K562 (cell line): ENCODE measurements around the gene TAF8. TPM values are rescaled to one million over a fixed set of nuclear protein-coding genes. Genes with fewer than 3 reads are reported as not detected.

Experiments
- CBFA2T3 ChIP-seq: fragments of 450-650 bp; IDR thresholded peaks from 2 replicates; pipeline ENCODE4 v1.6.1; 2017
- MGA ChIP-seq: fragments of 450-650 bp; IDR thresholded peaks from 2 replicates; pipeline ENCODE4 v1.6.1; 2016; ENCODE audit warnings: mild to moderate bottlenecking, moderate library complexity
- PHTF2 ChIP-seq: fragments of 250-450 bp; sonication (Bioruptor Pico); IDR thresholded peaks from 2 replicates; pipeline ENCODE4 v1.5.0; 2021; ENCODE audit warnings: mild to moderate bottlenecking
- ZBTB12 ChIP-seq: fragments of 250-450 bp; sonication (Bioruptor Pico); IDR thresholded peaks from 2 replicates; pipeline ENCODE4 v1.4.0; 2020
- ZNF124 ChIP-seq: sonication (generic); formaldehyde crosslinking; IDR thresholded peaks from 2 replicates; pipeline ENCODE4 v1.8.1; 2022; ENCODE audit warnings: missing genetic modification reagents
- ZNF280A ChIP-seq: fragments of 450-650 bp; IDR thresholded peaks from 2 replicates; pipeline ENCODE4 v1.6.1; 2018; ENCODE audit warnings: mild to moderate bottlenecking, low read depth; ENCODE audit not compliant: partially characterized antibody
- ZNF639 ChIP-seq, 2 experiments: fragments of 200-800 bp in 1 of 2; sonication (Bioruptor generic) in 1 of 2; sonication (generic) in 1 of 2; formaldehyde crosslinking in 1 of 2; IDR thresholded peaks in 1 of 2; conservative IDR thresholded peaks in 1 of 2; 2 replicates each; pipeline versions ENCODE4 v1.5.0 to v1.6.1; 2016 to 2020; ENCODE audit warnings: missing compliant biosample characterization in 1 of 2, missing genetic modification characterization in 1 of 2, missing genetic modification reagents in 1 of 2
- ZSCAN29 ChIP-seq: fragments of 450-650 bp; IDR thresholded peaks from 2 replicates; pipeline ENCODE4 v1.6.1; 2017
- polyA plus RNA-seq, 8 experiments: library from polyadenylated mRNA; depleted of rRNA in 4 of 8; stranded (reverse) in 5 of 8; unstranded in 3 of 8; fragments of >200 nt; fragmentation: Nextera tagmentation in 2 of 8; fragmentation: Illumina TruSeq in 1 of 8; extraction: Ambion mirVana in 2 of 8; extraction: Trizol in 1 of 8; gene quantifications; 2 replicates each; pipeline versions ENCODE4 v1.2.1 to v1.2.3, GENCODE V29; 2011 to 2014; ENCODE audit warnings: inconsistent platforms in 1 of 8, missing spikeins in 1 of 8
- total RNA-seq, 7 experiments: library from RNA; depleted of rRNA in 6 of 7; stranded (reverse); fragments of >200 nt in 6 of 7; fragmentation: Illumina TruSeq in 2 of 7; extraction: Trizol in 2 of 7; gene quantifications; 2 replicates each; pipeline versions ENCODE4 v1.2.1 to v1.2.3, GENCODE V29; 2011 to 2021; ENCODE audit warnings: low replicate concordance in 1 of 7

TAF8 gene
- total and polyA plus RNA-seq, 9 of the 15 experiments (the other 6 are each of a cell fraction or from before 2014, with no cell fraction given) = 29.4 to 84.0 (median 52.6) TPM

- no peak for TF ChIP-seq ZBTB12 (CRISPR knock-in tag)
- TF ChIP-seq ZNF280A = peak; percentile 22
- TF ChIP-seq ZNF124 (CRISPR knock-in tag) = no peak
- no peak for TF ChIP-seq PHTF2 (CRISPR knock-in tag)
- TF ChIP-seq MGA = no peak
- TF ChIP-seq ZNF639 (CRISPR knock-in tag; conservative IDR thresholded peaks at IDR 0.05 in 1 of 2, IDR thresholded peaks at IDR 0.05 in 1 of 2) = 0 out of 4 replicates have a peak, but pooled peaks of 1 of the 2 experiments have one; percentile 70
- TF ChIP-seq ZSCAN29 = no peak
- peak; percentile 68 for TF ChIP-seq CBFA2T3
Observed at GRCh38 chr6:42045538-42046460, 4.5 kb upstream of the TAF8 start (continued).
